Endodermal cell (in vitro differentiated cells): Measurements from ENCODE around the gene C16orf86. TPM values are rescaled to one million over a fixed set of nuclear protein-coding genes. Genes with fewer than 3 reads are reported as not detected.
A peak's percentile ranks its signal among the peaks of the same experiment; 100 is the strongest.

Source experiments
- DNase-seq: peaks from one replicate; pipeline ENCODE4 v3.0.0-alpha.2; 2017
- H3K27ac ChIP-seq: 2 replicates; pipeline ENCODE4 v1.5.1; 2013; ENCODE audit warnings: mild to moderate bottlenecking, low read depth, low read length, moderate library complexity
- H3K27me3 ChIP-seq: 2 replicates; pipeline ENCODE4 v1.6.1; 2013; ENCODE audit warnings: mild to moderate bottlenecking, low read length, moderate library complexity; ENCODE audit not compliant: insufficient read depth, control insufficient read depth, poor library complexity, severe bottlenecking
- H3K36me3 ChIP-seq: 2 replicates; pipeline ENCODE4 v1.7.0; 2013; ENCODE audit warnings: mild to moderate bottlenecking, low read length, moderate library complexity; ENCODE audit not compliant: control insufficient read depth, insufficient read depth
- H3K4me1 ChIP-seq: one replicate; pipeline ENCODE4 v1.7.0; 2013; ENCODE audit warnings: low read length; ENCODE audit not compliant: control insufficient read depth, insufficient read depth
- H3K4me3 ChIP-seq: 2 replicates; pipeline ENCODE4 v1.5.1; 2013; ENCODE audit warnings: mild to moderate bottlenecking, low read length, moderate library complexity
- H3K9ac ChIP-seq: 2 replicates; pipeline ENCODE4 v1.6.1; 2013; ENCODE audit warnings: mild to moderate bottlenecking, low read length, moderate library complexity; ENCODE audit not compliant: poor library complexity, severe bottlenecking; ENCODE audit errors: extremely low read depth
- H3K9me3 ChIP-seq: 2 replicates; pipeline ENCODE4 v1.6.1; 2013; ENCODE audit warnings: mild to moderate bottlenecking, low read length, moderate library complexity; ENCODE audit not compliant: control insufficient read depth
- H3K27ac Mint-ChIP-seq: 2 replicates; pipeline ENCODE4 v1.8.0; 2020; ENCODE audit warnings: mixed read lengths
- H3K27me3 Mint-ChIP-seq: 2 replicates; pipeline ENCODE4 v1.8.0; 2021; ENCODE audit warnings: mild to moderate bottlenecking, mixed read lengths; ENCODE audit not compliant: insufficient read depth
- H3K36me3 Mint-ChIP-seq: 2 replicates; pipeline ENCODE4 v1.8.0; 2020; ENCODE audit warnings: low read depth, mixed read lengths
- H3K4me1 Mint-ChIP-seq: 2 replicates; pipeline ENCODE4 v1.8.0; 2020; ENCODE audit warnings: mixed read lengths
- H3K4me3 Mint-ChIP-seq: 2 replicates; pipeline ENCODE4 v1.8.0; 2020; ENCODE audit warnings: mild to moderate bottlenecking, moderate library complexity, mixed read lengths
- H3K9me3 Mint-ChIP-seq: 2 replicates; pipeline ENCODE4 v1.8.0; 2020; ENCODE audit warnings: mild to moderate bottlenecking, mixed read lengths
- CTCF ChIP-seq: fragments of 200-600 bp; sonication (generic); conservative IDR thresholded peaks from 2 replicates; pipeline ENCODE4 v1.5.0; 2021; ENCODE audit warnings: antibody characterized with exemption, mild to moderate bottlenecking
- WGBS, 2 experiments: methylation state at CpG; one replicate each; pipeline versions ENCODE4 v1.1.5 to v1.1.7; 2013; ENCODE audit warnings: missing lambda C conversion rate in 2 of 2, mixed read lengths in 1 of 2; ENCODE audit not compliant: insufficient coverage in 1 of 2, insufficient read length in 1 of 2; 5-methylcytosine and 5-hydroxymethylcytosine counted together
- total RNA-seq, 2 donors: library from RNA; stranded (reverse); fragmentation: NEBNext Ultra II Directional in 1 of 2; extraction: Animal tissue kit (Norgen Biotek cat#: 25700) in 1 of 2; gene quantifications; 2 replicates in 1 of 2; 3 replicates in 1 of 2; pipeline ENCODE4 v1.2.1, GENCODE V29; 2021

Gene C16orf86
- total RNA-seq, 2 donors from 2014 or later, result 3.6 to 4.7 TPM

- TF ChIP-seq CTCF, result no peak
- Mint-ChIP-seq H3K4me1 (peaks cover 8% of the 10 kb centered on the region), H3K27ac (no peak overlapping the region), H3K4me3 (no peak overlapping the region), H3K36me3 (peaks cover 14% of the 10 kb centered on the region), H3K9me3 (peaks cover 6% of the 10 kb centered on the region), H3K27me3 (no peaks in the 10 kb centered on the region)
- no peak for DNase-seq
- H3K27me3 ChIP-seq, result no peaks in the 10 kb centered on the region
- H3K9me3 ChIP-seq, result peaks cover 8% of the 10 kb centered on the region
- H3K4me1 ChIP-seq, result no peaks in the 10 kb centered on the region
- 96% methylated on average over 1 of the region's 1 CpG; no CpG with 5 or more reads in 1 of the 2 experiments for WGBS, 2 experiments
- H3K9ac ChIP-seq, result no peak overlapping the region
- peak overlapping the region; percentile 16 for H3K27ac ChIP-seq
- H3K36me3 ChIP-seq, result peaks cover 16% of the 10 kb centered on the region
- H3K4me3 ChIP-seq, result no peak overlapping the region
These were observed 34.8 kb downstream of the C16orf86 start for GRCh38 chr16:67701420-67701819.

- DNase-seq, result no peak
- H3K9me3 ChIP-seq, result peaks cover 8% of the 10 kb centered on the region
- no peak for TF ChIP-seq CTCF
- H3K9ac ChIP-seq, result no peak overlapping the region
- H3K36me3 ChIP-seq, result peaks cover 13% of the 10 kb centered on the region
- 87 to 90% methylated on average over 3 to 4 of the region's 4 CpGs for WGBS, 2 experiments
- Mint-ChIP-seq H3K27me3 (no peaks in the 10 kb centered on the region), H3K9me3 (peaks cover 6% of the 10 kb centered on the region), H3K27ac (no peak overlapping the region), H3K4me1 (peaks cover 8% of the 10 kb centered on the region), H3K4me3 (no peak overlapping the region), H3K36me3 (peaks cover 11% of the 10 kb centered on the region)
- H3K27me3 ChIP-seq, result no peaks in the 10 kb centered on the region
- H3K27ac ChIP-seq, result peak overlapping the region; percentile 7
- H3K4me1 ChIP-seq, result no peaks in the 10 kb centered on the region
- no peak overlapping the region for H3K4me3 ChIP-seq
These were observed 35.5 kb downstream of the C16orf86 start for GRCh38 chr16:67702130-67702529.

DNA sequence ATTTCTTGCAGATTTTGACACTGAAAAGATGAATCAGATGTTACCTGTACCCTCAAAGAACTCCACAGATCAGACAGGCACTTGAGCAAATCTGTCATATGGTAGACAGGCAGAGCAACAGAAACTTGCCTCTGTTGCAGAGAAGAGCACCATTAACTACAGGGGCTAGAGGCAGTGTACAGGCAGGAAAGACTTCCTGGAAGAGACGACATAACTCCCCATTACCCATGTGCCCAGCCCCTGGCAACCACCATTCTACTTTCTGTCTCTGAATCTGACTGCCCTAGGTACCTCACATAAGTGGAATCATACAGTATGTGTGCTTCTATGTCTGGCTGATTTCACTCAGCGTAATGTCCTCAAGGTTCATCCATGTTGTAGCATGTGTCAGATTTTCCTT lies 37.0 kb downstream of the C16orf86 start:
- peaks cover 8% of the 10 kb centered on the region for H3K9me3 ChIP-seq
- Mint-ChIP-seq H3K27me3 (no peaks in the 10 kb centered on the region), H3K4me1 (no peaks in the 10 kb centered on the region), H3K36me3 (peaks cover 2% of the 10 kb centered on the region), H3K9me3 (peaks cover 5% of the 10 kb centered on the region), H3K4me3 (no peak overlapping the region), H3K27ac (peak overlapping the region; percentile 33)
- H3K4me1 ChIP-seq, result no peaks in the 10 kb centered on the region
- peaks cover 4% of the 10 kb centered on the region for H3K36me3 ChIP-seq
- TF ChIP-seq CTCF, result no peak
- 88 to 98% methylated on average over 1 to 2 of the region's 2 CpGs for WGBS, 2 experiments
- no peaks in the 10 kb centered on the region for H3K27me3 ChIP-seq
- H3K4me3 ChIP-seq, result no peak overlapping the region
- no peak overlapping the region for H3K9ac ChIP-seq
- H3K27ac ChIP-seq, result no peak overlapping the region
- DNase-seq, result no peak
